ENCODE data around the gene AFF3.
"Not testable (repeated sequence)": the region's sequence is repeated elsewhere in the genome, so short reads cannot be mapped to it uniquely, and the experiment has no call there.

AFF3 gene

GRCh38 chr2:99789849-99790248, 352.5 kb downstream of the AFF3 start:
- DNase-seq (ENCODE audit: low read depth, low spot score), result no peak

- DNase-seq (ENCODE audit: low read depth, low spot score), result no peak
Measured at GRCh38 chr2:99787769-99788382, 354.5 kb downstream of the AFF3 start.

DNA sequence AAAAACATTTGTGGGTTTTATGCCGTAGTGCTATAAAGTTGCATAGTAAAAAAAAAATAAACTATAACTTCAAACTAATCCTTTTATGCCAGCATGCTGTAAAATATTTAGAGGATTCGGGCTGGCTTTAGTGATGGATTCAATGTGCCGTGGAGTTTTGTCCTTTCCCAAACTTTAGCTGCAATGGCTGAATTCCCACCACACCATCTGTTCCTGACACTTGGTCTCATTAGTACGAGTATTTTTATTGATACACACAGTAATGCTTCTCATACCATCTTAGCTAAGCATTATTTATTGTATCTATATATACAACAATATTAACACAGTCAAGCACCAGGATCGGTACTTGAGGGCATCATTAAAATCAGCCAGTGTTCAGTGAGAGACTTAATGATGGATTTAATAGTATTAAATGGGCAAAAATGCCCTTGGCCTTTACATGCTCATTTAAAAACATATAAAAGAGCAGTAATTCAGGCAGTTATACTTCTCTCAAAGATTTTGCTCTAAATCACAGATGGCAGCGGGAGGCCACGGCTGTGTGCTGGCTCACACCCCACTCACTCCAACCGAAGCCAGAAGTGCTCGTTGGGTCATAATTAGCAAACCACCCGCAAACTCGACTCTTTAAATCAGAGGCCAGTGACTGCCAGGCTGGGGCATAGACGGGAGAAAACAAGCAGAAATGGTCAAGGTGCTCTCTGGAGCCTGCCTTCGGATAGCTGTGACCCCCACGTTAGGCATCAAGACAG, 355.6 kb downstream of the AFF3 start:
- DNase-seq (ENCODE audit: low read depth, low spot score), result no peak

- DNase-seq (ENCODE audit: low read depth, low spot score), result no peak
Measured at GRCh38 chr2:99784946-99785345, 357.4 kb downstream of the AFF3 start.

- DNase-seq (ENCODE audit: low read depth, low spot score), result no peak
Measured at GRCh38 chr2:99784282-99784681, 358.1 kb downstream of the AFF3 start.

DNA sequence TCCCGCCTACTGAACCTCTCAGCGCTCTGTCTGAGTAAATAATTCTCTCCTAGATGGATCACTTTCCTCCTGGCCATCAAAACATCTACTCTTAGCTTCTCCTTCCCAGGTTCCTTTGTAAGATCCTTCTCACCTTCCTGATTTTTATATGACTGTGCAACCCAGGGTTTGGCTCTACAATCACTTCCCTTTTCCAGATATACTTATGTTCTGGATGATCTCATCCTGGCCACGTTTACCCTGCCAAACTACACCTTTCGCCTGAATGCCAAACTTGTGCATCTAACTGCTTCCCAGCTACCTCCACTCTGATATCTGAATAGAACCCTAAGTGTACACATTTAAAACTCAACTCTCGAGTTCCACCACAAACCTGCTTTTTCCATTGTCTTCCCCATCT, 362.1 kb downstream of the AFF3 start:
- no peak for DNase-seq (ENCODE audit: low read depth, low spot score)

- DNase-seq (ENCODE audit: low read depth, low spot score), result no peak
Measured at GRCh38 chr2:99779276-99779675, 363.1 kb downstream of the AFF3 start.

DNA sequence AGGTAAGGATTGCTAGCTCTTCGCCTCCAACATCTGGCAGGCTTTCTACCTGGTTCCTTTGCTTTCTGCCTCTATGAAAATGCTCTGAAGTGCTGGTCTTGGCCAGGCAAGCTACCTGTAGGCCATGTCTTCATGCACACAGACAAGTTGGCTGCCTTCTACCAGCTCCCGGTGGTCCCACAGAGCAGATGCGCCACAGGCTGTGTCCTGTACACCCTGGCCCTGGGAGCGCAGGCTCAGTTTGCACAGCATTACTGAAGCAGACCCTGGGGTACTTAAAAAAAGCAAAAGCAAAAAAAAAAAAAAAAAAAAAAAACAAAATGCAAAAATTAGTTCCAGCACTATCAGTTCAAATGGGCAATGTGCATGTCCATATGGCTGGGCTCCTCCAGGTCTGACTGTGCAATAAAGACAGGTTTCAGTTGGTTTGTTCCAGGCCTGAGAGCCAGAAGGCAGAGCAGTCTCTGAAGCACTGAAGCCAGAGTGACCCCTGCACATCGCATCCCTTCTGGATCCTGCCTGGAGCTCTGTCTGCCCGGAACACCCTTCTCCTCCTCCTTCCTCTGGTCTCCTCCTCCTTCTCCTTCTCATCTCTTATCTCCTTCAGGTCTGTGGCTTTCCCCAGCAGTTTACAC, 364.6 kb downstream of the AFF3 start:
- DNase-seq (ENCODE audit: low read depth, low spot score), result no peak

DNA sequence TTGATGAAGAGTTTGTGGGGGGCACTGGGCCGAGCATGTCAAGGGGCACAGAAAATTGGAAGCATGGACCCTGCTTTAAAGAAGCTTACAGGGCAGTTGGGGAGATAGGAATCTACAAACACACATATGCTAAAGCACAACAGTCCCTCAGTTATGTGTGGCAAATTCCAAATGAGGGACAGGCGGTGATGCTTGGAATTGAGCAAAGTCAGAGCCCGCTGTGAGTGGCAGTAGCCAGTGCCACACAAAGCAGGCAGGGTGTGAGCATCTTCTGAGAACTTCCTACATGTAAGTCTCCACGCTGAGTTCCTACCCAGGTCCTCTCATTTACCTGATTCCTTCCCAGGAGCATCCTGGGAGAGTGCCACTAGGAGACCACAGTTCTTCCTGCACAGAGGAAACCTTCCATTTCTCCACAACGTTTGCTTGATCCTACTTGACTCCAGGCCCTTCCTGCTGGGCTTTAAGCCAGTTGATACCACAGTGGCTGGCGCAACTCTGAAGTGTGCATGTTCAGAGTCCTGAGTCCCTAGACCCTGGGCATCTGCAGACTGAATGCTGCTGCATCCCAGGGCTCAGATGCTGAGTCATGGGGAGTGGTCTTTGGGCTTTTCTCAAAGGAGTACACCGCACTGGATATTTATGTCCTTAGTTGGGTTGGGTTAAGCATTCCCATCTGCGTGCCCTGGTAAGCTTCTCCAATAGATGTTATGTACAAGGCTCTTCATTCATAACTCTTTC, 365.3 kb downstream of the AFF3 start:
- no peak for DNase-seq (ENCODE audit: low read depth, low spot score)

- DNase-seq (ENCODE audit: low read depth, low spot score), result no peak
Measured at GRCh38 chr2:99776206-99776905, 366.0 kb downstream of the AFF3 start.

- DNase-seq (ENCODE audit: low read depth, low spot score), result no peak
Measured at GRCh38 chr2:99775585-99775984, 366.8 kb downstream of the AFF3 start.

GRCh38 chr2:99773642-99774041, 368.7 kb downstream of the AFF3 start:
- DNase-seq (ENCODE audit: low read depth, low spot score), result not testable (repeated sequence)

GRCh38 chr2:99772591-99773331, 369.6 kb downstream of the AFF3 start:
- DNase-seq (ENCODE audit: low read depth, low spot score), result no peak

- no peak for DNase-seq (ENCODE audit: low read depth, low spot score)
Measured at GRCh38 chr2:99771681-99772333, 370.6 kb downstream of the AFF3 start.

GRCh38 chr2:99770876-99771275, 371.5 kb downstream of the AFF3 start:
- DNase-seq (ENCODE audit: low read depth, low spot score), result no peak

GRCh38 chr2:99765731-99766318, 376.6 kb downstream of the AFF3 start:
- DNase-seq (ENCODE audit: low read depth, low spot score), result no peak

GRCh38 chr2:99763764-99764163, 378.6 kb downstream of the AFF3 start:
- no peak for DNase-seq (ENCODE audit: low read depth, low spot score)

GRCh38 chr2:99762714-99763113, 379.7 kb downstream of the AFF3 start:
- no peak for DNase-seq (ENCODE audit: low read depth, low spot score)

GRCh38 chr2:99757611-99758114, 384.7 kb downstream of the AFF3 start:
- no peak for DNase-seq (ENCODE audit: low read depth, low spot score)

DNA sequence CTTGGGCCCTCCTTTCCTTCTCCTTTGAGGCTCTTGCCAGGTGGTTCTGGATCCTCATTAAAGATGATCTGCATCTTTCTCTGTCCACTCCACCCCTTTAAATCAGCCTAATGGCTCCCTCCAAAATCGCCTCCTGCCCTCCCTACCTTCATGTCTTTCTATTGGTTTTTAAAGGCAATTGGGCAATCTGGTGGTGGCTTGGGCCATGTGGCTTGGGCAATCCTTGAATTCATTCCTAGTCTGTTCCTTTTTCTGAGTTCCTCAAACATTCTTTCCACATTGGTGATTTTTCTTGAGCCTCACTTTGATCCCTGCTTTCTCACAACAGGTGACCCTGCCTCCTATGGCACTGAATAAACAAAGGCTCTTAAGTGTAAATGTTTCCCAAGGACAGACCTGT, 386.3 kb downstream of the AFF3 start:
- DNase-seq (ENCODE audit: low read depth, low spot score), result no peak
